GM12801 (cell line): ENCODE measurements around the gene SCAP.

Experiments
- TF ChIP-seq, protein P1 (sequence below): IDR thresholded peaks from one replicate; pipeline ENCODE4 v1.5.1; 2011; ENCODE audit warnings: control low read depth; ENCODE audit not compliant: insufficient read length; ENCODE audit errors: extremely low read depth

Gene SCAP

DNA sequence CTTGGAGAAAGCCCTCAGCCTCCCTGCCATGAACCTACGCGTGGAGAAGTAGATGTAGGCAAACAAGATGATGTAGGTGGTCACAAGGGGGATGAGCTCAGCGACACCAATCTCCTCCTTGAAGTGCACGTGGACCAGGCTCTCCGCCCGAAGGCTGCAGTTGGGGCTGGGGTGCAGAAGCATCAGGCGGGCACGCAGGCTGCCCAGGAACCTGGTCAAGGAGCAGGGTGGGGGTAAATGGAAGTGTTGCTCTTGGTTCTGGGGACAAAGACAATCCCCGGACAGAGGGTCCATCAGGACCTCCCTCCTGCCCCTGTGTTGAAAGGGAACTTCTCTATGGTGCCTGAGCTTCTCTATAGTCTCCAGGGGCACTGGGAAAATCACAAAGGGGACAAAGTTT, 49.8 kb downstream of the SCAP start:
- TF ChIP-seq, protein P1, sequence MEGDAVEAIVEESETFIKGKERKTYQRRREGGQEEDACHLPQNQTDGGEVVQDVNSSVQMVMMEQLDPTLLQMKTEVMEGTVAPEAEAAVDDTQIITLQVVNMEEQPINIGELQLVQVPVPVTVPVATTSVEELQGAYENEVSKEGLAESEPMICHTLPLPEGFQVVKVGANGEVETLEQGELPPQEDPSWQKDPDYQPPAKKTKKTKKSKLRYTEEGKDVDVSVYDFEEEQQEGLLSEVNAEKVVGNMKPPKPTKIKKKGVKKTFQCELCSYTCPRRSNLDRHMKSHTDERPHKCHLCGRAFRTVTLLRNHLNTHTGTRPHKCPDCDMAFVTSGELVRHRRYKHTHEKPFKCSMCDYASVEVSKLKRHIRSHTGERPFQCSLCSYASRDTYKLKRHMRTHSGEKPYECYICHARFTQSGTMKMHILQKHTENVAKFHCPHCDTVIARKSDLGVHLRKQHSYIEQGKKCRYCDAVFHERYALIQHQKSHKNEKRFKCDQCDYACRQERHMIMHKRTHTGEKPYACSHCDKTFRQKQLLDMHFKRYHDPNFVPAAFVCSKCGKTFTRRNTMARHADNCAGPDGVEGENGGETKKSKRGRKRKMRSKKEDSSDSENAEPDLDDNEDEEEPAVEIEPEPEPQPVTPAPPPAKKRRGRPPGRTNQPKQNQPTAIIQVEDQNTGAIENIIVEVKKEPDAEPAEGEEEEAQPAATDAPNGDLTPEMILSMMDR = no peak

DNA sequence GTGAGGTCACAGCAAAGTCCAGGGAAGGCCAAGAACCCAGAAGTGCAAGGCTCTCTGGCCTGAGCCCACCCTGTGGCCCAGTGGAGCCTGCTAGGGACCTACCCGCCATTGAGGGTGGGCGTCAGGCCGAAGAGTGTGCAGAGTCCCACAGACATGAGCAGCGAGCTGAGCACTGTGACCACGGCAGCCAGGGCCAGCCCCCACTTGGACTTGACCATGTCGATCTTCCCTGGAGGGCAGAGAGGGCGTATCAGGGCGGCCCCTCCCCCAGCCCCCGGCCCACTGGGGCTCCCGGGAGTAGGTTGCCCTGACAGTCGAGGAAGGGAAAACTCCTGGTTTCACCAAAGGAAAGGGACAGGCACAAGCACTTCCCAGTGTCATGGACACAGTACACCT, 50.4 kb downstream of the SCAP start:
- TF ChIP-seq, protein P1 = no peak

DNA sequence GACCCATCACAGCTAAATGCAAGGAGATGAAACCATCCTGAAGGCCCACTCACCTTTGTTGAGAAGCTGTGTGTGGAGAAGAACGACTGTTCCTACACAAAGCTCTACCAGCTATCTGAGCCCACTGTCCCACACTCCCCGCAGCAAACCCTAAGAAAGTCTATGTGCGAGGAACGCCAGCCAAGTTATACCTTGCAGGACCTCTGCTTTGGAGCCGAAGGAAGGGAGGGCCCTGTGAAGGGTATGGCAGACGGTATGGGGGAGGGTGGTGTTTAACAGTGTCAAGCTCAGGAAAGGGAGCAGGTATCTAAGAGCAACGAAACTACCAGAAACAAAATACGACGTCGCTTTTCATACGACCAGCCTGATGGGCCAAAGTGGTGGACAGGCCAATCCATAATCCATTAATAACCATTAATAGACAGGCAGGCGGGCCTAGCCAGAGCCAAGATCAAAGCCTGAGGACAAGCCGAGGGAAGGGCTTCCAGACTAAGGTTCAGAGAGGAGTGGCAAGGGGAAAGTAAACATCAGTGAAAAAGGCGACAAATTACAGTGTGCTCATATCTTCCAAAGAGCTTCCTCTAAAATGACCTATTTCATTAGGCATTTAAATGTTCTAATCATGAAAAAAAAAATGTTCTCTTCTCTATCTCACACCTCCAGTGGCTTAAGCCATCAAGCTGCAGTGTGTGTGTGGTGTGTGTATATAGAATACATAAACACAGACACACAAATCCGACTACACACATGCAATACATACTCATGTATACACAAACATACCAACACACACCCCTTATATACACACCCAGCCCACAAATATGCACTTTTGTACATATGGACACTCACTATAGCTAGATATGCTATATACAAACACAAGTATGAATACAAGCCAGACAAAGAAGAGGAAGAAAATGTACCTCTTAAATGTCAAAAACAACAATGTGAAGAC, 51.0 kb downstream of the SCAP start:
- TF ChIP-seq, protein P1 = no peak

DNA sequence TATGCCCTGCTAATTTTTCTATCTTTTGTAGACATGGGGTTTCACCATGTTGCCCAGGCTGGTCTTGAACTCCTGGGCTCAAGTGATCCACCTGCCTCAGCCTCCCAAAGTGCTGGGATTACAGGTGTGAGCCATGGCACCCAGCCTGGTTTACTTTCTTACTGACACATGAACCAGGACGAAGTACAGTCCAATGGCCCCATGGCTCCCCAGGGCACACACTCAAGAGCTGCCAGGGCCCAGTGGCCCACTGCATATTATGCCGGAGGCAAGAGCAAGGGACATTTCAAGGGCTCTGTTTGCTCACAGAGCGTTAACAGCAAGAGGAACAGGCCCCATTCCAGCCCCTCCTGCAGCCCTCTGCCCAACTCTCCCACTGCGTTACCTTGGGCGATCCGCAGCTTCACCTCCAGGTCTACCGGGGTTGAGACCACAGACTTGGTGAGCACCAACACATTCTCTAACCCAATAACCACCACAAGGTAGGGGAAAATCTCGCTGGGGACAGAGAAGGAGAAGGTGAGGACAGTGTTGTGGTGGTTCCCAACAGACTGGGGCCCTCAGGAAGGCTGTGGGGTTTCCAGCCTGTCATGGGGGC, 52.1 kb downstream of the SCAP start:
- TF ChIP-seq, protein P1 = no peak

DNA sequence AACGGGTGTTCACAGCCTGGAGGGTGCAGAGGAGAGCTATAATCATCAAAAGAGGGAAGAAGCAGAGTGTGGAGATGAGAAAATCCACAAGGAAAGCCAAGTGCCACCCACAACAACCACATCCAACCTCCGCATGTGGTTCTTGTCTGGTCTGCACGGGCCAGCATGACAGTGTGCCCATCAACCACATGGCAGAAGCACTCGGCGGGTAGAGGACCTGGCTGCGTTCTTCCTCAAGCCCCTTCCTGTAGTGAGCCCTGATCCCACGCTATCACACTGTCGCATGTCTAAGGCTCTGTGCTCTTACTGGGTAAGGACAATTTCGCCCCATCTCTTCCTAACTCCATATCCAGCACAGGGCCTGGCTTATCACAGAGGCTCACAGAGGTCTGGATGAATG, 53.0 kb downstream of the SCAP start:
- TF ChIP-seq, protein P1 = no peak

DNA sequence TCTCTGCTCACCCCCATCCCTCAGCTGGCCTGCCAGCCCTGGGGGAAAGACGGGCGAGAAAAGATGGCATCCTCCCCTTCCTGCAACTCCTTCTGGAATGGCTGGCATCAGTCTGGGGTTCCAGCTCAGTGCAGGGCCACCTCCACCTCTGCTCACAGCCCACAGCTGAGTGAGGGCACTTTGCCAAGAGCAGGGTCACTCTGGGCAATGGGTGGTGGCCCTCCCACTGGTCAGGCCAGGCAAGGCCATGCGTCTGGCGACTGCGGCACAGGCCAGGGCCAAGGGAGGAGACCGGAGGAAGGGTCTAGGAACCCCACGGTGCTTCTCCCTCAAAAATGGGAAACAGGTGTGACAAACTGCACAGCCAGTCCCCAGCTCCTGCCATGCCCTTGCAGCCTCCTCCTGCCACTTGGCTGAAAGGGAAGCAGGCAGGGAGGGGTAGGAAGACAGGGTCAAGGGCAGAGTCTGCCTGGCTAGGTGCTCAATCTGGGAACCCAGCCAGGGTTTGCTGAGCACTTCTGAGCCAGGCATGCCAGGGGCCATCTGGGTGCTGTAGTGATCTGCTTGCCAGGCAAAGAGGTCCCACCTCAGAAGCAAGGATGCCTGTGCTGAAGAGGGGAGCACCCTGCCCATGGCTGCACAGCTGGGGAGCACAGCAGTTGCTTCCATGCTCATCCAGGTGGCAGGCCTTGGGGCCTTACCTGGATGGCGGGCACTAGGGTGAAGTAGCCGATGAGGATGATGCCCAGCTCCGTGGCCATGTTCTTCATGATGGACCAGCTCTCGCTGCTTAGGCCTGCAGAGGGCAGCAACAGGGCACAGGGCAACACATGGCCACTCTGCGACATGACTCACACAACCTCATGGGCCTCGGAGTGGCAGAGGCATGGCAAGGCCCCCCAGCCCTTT, 53.7 kb downstream of the SCAP start:
- TF ChIP-seq, protein P1 = no peak
